Hepatocyte (in vitro differentiated cells): Measurements from ENCODE around the gene ZNF689.

Experiments
- EZH2phosphoT487 ChIP-seq: fragments of 200-600 bp; sonication (generic); IDR thresholded peaks from one replicate; pipeline ENCODE4 v1.6.1; 2018; ENCODE audit warnings: antibody characterized with exemption, mild to moderate bottlenecking, low read depth, moderate library complexity; ENCODE audit not compliant: unreplicated experiment, severe bottlenecking
- TF ChIP-seq, protein P1 (sequence below): fragments of 200-600 bp; sonication (generic); IDR thresholded peaks from 2 replicates; pipeline ENCODE4 v1.5.1; 2016; ENCODE audit warnings: antibody characterized with exemption, mild to moderate bottlenecking; ENCODE audit not compliant: poor library complexity

GRCh38 chr16:30588651-30589050, 21.5 kb downstream of the ZNF689 start:
- TF ChIP-seq, protein P1, sequence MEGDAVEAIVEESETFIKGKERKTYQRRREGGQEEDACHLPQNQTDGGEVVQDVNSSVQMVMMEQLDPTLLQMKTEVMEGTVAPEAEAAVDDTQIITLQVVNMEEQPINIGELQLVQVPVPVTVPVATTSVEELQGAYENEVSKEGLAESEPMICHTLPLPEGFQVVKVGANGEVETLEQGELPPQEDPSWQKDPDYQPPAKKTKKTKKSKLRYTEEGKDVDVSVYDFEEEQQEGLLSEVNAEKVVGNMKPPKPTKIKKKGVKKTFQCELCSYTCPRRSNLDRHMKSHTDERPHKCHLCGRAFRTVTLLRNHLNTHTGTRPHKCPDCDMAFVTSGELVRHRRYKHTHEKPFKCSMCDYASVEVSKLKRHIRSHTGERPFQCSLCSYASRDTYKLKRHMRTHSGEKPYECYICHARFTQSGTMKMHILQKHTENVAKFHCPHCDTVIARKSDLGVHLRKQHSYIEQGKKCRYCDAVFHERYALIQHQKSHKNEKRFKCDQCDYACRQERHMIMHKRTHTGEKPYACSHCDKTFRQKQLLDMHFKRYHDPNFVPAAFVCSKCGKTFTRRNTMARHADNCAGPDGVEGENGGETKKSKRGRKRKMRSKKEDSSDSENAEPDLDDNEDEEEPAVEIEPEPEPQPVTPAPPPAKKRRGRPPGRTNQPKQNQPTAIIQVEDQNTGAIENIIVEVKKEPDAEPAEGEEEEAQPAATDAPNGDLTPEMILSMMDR, result no peak
- no peak for TF ChIP-seq EZH2phosphoT487
